HG02571 (cell line): ENCODE measurements around the gene HIC1.
A peak's percentile ranks its signal among the peaks of the same experiment; 100 is the strongest.

Source experiments
- ATAC-seq: cut with Tn5 transposase; IDR thresholded peaks from one replicate; pipeline ENCODE4 v1.9.1; 2021; ENCODE audit warnings: mild to moderate bottlenecking, moderate library complexity; ENCODE audit not compliant: unreplicated experiment

HIC1 gene

DNA sequence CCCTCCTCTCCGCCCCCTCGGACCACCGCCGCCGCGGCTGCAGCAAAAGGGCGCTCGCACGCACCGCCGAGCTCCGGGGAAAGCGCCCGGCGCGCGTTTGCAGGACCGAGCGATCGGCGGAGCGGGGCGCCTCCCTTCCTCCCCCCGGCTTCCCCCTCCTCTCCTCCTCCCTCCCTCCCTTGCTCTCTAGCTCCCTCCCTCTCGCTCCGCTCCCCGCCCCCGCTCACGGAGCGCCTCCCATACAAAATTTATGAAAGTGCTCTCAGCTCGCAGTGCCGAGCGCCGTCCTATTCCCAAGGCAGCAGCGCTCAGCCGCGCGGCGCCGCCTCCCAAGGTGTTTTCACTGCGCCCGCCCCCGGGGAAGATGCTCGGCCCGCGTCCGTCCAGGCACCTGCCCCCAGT lies 29.7 kb upstream of the HIC1 start, which contains the start of gene RTN4RL1:
RTN4RL1 (minus strand) TSS at position 115 of the 402 bp plus-strand sequence. CDS start 469 bp downstream, outside the sequence.
- no peak for ATAC-seq

DNA sequence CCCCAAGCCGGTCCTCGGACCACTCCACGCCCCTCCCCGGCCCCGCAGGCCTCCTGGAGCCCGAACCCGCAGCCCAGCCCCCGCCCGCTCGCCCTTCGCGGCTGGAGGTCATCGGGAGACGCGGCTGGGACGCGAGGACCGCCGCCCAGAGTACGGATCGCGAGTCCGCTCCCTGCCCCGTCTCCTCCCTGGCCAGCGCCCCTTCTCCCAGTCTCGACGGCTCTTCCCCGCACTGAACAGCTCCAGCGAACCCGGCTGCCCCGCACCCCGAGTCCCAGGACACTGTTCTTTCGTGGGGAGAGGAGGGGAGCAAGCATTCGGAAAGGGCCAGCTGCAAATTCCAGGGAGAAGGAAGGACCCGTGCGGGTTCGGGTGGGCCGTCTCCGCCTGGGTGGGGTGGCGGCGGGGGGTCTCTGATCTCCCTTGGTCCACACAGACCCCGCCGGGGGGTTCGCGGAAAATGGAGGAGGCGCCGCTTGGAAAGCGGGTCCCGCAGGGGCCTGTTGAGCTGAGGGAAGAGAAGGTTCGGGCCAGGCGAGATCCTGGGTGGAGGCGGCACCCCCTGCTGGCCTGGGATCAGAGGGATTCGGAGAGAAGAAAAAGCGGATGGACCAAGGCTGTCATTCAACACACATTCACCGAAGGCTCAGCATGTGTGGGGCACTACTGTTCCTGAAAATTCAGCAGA lies 29.1 kb upstream of the HIC1 start:
- no peak for ATAC-seq

DNA sequence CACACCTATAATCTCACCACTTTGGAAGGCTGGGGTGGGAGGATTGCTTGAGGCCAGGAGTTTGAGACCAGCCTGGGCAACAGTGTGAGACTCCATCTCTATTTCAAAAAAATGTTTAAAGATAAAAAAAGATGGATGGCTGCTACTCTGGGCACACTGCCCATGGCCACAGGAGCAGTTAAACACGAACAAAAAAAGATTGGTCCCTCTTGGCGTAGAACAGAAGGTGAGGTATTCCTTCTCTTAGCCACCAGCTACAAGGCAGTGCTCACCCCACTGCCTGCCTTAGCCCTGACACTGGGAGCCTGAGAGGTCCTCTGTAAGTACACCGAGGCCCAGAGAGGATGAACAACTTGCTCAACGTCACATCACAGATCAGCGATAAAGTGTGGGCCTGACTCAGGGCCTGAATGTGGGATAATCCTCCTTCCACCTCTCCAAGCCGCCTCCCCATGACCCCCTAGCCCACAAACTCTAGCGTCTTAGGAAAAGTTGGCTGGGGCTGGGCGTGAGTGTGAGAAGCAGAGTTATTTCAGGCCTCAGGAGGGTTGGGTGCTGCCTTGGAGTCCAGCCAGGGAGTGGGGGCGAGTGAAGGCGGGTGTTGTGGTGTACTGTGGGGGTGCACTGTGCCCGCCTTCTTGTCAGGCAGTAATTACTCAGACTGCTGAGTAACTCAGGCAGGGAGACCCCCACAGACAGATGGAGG lies 27.2 kb upstream of the HIC1 start:
- no peak for ATAC-seq

DNA sequence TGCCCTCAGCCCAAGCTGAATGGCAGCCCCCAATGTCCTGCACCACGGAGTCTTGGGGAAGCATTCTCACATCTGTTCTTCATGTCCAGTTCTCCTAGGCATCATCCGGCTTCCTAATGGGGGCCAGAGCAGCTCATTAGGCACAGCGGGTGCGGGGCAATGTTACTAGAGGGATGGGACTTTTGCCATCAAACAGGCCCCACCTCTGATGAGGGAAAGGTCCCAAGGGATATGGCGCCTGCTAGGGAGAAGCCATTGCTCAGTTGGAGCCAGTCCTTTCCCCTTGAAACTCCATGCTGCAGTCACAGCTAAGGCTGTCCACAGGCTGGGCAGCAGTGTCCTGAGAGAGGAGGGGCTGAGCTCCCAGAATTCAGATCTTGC lies 26.7 kb upstream of the HIC1 start:
- no peak for ATAC-seq

DNA sequence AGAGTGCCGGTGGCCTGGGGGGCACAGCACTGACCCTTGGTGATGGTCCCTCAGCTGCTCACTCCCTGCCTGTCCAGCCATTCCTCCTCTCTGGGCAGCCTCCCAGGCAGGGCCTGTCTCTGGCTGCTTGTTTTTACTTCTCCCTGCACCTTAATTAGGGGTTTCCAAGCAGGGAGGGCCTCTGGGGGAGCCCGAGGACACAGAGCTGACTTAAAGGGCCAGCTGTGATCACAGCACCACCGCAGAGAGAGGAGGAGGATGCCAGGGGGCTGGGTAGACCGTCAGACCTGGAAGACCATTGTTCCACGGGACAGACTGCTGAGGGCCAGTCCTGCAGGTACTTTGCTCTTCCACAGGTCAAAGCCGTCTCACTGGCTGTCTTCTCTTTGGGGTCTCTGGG lies 26.2 kb upstream of the HIC1 start:
- no peak for ATAC-seq

DNA sequence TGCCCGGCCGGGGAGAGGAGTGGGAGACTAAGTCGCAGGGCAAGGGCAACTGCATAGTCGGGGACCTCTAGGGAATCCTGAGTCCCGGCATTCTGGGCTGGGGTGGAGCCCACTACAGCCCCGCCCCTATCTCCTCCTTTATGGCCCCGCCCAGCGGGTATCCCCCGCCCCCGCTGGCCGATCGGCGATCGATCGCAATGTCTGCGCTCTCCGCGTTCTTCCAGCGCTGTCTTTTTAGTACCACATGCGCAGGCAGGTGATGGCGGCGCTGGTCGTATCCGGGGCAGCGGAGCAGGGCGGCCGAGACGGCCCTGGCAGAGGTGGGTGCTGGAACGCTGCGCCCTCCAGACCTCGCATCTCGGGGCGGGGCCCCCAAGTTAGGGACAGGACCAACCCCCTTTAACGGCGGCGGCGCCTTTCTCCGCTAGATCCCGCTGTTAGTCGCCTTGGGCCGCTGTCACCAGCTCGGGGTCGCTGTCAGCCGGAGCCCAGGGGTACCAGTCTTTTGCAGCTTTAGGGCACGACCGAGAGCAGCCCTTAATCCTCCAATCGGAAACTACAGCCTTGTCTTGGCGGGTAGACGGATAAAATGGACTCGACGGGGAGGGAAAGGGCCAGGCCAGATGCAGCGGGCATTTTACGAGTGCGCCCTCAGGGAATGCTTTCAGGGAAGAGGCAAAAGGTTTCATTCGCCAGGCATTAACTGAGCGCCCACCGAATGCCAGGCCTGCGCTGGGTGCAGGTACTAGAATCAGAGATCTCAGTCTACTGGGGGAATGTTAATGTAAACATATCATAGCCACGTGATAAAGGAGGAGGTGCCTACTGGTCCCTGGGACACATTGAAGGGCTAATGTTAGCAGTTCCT lies 24.8 kb upstream of the HIC1 start, which contains the start of gene DPH1:
DPH1 (plus strand) TSS at position 243 of the 868 bp plus-strand sequence; CDS start at position 260, 17 bp downstream.
- ATAC-seq, result peak; percentile 52

DNA sequence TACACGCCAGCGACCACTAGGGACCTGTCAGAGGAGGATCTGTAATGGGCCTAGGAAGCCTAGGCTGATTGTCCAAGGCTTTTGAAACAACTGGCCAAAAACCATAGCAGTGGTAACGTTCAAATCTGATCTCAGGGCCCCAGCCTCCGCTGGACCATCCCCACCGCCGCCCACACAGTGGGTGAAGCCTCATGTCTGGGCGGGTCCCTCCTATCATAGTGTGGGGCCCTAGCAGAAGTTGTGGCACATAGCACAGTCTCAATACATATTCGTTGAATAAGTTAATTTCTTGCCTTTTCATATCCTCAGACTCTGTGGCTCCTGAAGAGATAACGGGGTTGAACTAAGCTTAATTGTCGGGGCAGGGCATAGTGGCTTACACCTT lies 24.1 kb upstream of the HIC1 start:
- peak; percentile 8 for ATAC-seq

DNA sequence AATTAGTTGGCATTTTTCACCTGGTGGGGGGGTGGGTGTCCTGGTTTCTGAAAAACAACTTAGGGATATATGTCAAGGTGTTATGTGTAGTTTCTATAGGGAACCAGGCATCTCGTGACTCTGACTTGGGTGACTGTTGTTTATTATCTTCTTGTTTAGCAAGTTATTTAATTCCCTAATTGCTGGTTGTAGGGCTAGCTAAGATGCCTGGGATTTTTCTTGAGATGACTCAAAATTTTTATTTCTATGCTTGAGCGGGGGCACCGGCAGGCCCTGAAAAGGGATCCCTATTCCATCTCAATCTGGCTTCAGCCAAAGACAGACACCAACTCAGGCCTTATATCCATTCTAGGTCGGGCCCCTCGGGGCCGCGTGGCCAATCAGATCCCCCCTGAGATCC lies 21.8 kb upstream of the HIC1 start:
- no peak for ATAC-seq

DNA sequence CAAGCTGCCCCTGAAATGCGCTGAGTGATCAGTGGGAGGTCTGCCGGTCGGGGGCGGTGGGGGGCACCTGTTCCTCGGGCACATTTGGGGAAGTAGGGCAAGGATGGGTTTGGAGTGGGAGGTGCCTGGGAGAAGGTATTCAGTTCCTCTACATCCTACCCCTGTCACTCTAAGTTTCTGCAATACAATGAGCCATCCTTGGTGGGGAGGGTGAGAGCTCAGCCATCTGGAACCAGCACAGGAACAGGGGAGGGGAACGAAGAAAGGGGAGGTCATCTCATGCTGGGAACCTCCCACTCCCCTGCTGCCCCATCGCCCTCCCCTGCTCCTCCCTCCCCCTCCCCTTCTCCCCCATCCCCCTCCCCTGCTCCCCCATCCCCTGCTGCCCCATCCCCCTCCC lies 20.7 kb upstream of the HIC1 start:
- ATAC-seq, result no peak

DNA sequence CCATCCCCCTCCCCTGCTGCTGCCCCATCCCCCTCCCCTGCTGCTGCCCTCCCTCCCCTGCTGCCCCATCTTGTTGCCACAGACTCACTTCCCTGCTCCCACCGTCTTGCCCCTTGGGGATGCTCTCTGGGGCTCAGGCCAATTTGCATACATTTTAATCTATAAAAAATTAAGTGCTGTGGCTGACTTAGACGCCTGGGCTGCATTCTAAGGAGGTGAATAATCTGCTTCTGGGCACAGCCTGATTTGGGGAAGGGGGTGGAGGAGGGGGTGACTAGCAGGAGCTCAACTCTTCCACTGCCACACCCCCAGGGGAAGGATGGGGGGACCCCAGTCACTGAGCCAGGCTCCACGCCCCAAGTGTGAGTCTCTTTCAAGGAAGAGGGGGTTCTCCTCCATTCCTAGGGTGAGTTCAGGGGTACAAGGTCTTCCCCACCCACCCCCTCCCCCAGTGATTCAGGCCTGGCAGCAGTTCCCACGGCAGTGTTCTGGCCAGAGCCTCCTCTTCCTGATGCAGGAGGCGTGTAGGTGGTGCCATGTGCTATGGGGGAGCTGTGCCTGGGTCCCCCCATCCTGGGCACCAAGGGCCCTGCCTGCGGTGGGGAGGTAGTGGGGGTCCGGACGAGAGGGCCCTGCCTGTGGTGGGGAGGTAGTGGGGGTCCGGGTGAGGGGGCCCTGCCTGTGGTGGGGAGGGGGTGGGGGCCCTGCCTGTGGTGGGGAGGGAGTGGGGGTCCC lies 19.9 kb upstream of the HIC1 start:
- no peak for ATAC-seq

DNA sequence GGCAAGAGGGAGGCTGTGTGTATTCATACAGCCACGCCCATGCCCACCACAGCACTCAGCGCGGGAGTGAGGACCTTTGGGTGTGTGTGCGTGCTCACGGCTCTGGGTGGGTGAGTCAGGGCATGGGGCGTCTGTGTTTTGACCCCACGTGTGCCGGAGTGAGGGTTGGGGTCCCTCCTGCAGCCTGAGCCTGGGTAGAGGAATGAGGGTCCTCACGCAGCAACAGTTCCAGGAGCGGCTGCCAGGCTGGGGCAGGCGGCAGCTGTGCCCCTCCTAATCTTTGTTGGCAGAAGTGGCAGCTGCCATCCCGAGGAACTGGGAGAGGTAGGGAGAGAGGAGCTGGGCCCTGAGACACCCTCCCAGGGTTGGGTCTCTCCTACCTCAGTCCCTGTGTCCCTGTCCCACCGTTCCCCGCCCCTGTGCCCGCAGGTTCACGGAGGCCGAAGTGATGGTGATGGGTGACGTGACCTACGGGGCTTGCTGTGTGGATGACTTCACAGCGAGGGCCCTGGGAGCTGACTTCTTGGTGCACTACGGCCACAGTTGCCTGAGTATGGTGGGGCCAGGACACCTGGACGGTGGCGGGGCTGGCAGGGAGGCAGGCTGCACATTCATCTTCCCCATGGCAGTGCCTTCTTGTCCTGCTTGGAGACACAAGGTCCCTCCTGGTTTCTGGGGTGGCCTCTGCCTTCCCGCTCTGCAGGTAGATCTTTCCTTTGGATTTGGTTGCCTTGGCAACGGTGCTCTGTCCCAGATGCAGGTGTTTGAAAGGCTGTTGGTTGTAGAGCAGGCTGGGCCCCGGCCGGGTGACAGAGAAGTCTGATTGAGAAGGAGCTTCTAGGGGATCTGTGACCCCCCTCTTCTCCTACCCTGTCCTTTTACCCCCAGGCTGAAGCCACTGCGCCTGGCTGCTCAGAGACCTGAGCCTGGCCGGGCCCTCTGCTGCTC lies 19.1 kb upstream of the HIC1 start:
- no peak for ATAC-seq

DNA sequence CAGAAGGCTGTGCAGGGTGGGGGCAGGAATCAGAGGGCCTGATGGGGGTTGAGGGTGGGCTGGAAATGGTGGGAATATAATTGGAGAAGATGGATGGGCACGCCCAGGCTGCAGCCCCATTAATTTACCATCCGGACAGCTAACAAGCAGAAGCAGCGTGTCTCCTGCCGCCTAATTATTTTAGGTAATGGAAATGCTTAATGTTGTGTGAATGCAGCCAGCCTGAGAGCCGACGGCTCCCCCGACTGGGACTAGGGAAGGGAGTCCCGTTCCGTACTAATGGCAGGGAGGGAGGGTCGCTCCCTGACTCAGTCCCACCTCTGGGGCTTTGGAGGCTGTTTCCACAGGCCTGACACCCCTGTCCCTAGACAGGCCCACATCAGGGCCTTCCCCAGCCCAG lies 17.7 kb upstream of the HIC1 start:
- ATAC-seq, result no peak

DNA sequence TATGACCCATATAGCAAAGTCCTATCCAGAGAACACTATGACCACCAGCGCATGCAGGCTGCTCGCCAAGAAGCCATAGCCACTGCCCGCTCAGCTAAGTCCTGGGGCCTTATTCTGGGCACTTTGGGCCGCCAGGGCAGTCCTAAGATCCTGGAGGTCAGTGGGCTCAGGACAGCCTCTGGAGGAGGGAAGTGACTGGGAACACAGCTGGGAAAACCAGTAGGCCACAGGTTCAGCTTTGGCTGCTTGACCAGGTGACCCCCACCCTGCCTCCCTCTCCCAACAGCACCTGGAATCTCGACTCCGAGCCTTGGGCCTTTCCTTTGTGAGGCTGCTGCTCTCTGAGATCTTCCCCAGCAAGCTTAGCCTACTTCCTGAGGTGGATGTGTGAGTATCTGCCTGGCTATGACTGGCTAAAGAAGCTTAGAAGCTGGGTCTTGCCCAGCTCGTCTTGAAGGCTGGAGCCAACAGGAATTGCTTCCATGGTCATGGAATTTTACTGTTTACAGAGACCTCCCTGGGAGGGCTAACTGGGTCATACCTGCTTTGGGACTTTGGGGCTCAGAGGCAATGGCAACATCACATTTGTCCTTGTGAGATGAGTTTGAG lies 14.6 kb upstream of the HIC1 start:
- no peak for ATAC-seq

DNA sequence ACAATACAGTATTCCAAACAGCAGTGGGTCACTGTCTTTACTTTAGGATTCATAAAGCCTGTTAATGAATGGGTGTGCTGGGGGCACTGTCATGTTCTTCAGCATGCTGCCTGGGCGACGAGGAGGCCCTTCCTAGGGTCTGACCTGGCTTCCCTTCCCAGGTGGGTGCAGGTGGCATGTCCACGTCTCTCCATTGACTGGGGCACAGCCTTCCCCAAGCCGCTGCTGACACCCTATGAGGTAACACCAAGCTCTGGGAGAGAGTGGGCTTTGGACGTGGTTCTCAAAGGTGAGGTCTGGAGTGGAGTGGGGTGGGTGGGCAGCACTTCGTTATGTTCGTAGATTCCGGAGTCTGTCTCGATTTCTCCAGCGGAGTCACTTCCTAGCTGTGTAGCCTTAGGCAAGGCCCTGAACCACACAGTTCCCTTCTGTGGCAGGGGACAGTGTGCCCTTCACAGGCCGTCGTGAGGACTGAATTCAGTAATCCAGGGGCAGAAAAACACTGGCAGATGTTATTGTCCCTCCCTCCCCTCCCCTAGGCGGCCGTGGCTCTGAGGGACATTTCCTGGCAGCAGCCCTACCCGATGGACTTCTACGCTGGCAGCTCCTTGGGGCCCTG lies 13.9 kb upstream of the HIC1 start:
- ATAC-seq, result no peak

DNA sequence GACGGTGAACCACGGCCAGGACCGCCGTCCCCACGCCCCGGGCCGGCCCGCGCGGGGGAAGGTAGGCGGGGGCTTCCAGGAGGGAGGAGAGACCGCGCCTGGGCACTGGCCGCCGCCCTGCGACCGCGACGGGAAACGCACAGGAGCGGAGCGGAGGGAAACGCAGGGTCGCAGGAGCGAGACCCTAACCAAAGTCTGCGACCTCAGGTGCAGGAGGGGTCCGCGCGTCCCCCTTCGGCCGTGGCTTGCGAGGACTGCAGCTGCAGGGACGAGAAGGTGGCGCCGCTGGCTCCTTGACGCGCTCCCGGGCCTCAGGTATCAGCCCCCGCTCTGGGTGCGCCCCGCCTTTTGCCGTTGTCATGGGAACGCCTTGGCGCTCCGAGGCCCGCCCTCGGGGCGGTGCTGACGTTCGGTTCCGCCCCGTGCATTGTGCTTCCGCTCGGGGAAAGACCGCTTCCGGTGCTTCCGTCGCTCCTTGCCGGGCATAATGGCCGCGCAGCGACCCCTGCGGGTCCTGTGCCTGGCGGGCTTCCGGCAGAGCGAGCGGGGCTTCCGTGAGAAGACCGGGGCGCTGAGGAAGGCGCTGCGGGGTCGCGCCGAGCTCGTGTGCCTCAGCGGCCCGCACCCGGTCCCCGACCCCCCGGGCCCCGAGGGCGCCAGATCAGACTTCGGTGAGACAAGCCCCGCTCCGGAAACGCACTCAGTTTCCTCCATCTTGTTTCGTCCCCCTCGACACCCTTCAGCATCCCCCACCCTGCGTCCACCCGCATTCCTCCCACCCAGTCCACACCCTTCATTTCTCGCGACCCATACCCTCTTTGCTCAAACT lies 13.1 kb upstream of the HIC1 start, which contains the start of gene OVCA2:
OVCA2 (plus strand) TSS at position 462 of the 829 bp plus-strand sequence; CDS start at position 488, 26 bp downstream.
- ATAC-seq, result peak; percentile 90

DNA sequence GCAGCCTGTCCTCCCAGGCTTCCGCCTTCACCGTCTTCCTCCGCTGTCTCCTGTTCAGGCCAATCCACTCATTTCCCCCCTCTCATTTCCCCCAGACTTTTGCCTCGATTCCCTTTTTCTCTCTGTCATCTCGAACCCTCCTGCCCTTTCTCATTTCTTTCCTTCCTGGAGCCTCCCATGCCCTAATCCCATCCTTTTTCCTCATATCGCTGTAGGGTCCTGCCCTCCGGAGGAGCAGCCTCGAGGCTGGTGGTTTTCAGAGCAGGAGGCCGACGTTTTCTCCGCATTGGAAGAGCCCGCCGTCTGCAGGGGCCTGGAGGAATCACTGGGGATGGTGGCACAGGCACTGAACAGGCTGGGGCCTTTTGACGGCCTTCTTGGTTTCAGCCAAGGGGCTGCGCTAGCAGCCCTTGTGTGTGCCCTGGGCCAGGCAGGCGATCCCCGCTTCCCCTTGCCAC lies 12.5 kb upstream of the HIC1 start:
- ATAC-seq, result no peak

DNA sequence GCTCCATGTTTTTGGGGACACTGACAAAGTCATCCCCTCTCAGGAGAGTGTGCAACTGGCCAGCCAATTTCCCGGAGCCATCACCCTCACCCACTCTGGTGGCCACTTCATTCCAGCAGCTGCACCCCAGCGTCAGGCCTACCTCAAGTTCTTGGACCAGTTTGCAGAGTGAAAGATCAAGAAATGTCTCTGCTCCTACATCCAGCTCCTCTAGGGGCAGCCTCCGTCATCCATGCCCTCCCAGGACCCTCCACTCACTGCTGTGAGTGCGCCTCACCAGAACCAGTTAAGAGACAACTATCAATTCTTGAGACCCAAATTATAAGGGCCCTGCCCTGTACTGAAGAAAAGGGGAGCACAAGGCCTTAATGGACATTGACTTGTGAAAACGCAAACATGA lies 12.0 kb upstream of the HIC1 start:
- no peak for ATAC-seq

DNA sequence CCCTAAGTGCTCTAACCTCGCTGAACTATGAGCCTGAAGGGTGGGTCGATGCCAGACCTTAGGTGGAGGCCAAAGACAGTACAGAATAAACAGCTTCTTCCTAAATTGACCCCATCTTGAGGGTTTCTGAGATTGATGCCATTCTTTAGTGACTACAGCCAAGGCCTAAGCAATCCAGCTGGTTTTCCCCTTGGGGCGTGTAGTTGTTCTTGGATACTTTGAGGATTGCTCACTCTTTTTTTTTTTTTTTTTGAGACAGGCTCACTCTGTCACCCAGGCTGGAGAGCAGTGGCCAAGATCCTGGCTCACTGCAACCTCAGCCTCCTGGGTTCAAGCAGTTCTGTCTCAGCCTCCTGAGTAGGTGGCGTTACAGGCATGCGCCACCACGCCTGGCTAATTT lies 11.1 kb upstream of the HIC1 start:
- no peak for ATAC-seq
